Spleen (tissue), 11 donors: ENCODE measurements around the gene PRKCE. TPM values are rescaled to one million over a fixed set of nuclear protein-coding genes. Genes with fewer than 3 reads are reported as not detected.

ENCODE experiments used
- DNase-seq: peaks from one replicate; pipeline ENCODE4 v3.0.0-alpha.2; 2020
- H3K27ac ChIP-seq, 8 donors: fragments of 200-600 bp; sonication (generic) in 7 of 8; 1 replicate in 4 of 8; 2 replicates in 4 of 8; pipeline versions ENCODE4 v1.5.0 to v1.8.0; 2016 to 2021; ENCODE audit warnings: inconsistent platforms in 4 of 8, mild to moderate bottlenecking in 4 of 8, moderate library complexity in 1 of 8
- H3K27me3 ChIP-seq, 7 donors: fragments of 200-600 bp; sonication (generic) in 6 of 7; replicated peaks in 1 of 7; 1 replicate in 4 of 7; 2 replicates in 3 of 7; pipeline versions ENCODE4 v1.5.0 to v1.8.0; 2016 to 2021; ENCODE audit warnings: inconsistent platforms in 3 of 7, mild to moderate bottlenecking in 1 of 7
- H3K36me3 ChIP-seq, 6 donors: fragments of 200-600 bp; sonication (generic) in 5 of 6; 1 replicate in 4 of 6; 2 replicates in 2 of 6; pipeline versions ENCODE4 v1.5.0 to v1.8.0; 2016 to 2021; ENCODE audit warnings: inconsistent platforms in 2 of 6
- H3K4me1 ChIP-seq, 6 donors: fragments of 200-600 bp; sonication (generic) in 5 of 6; 1 replicate in 3 of 6; 2 replicates in 3 of 6; pipeline versions ENCODE4 v1.5.0 to v1.8.0; 2016 to 2021; ENCODE audit warnings: inconsistent platforms in 3 of 6
- H3K4me3 ChIP-seq, 8 donors: fragments of 200-600 bp; sonication (generic) in 7 of 8; 1 replicate in 4 of 8; 2 replicates in 4 of 8; pipeline versions ENCODE4 v1.5.0 to v1.8.0; 2016 to 2021; ENCODE audit warnings: inconsistent platforms in 4 of 8, mild to moderate bottlenecking in 4 of 8, moderate library complexity in 2 of 8
- H3K9me3 ChIP-seq, 8 donors: fragments of 200-600 bp; sonication (generic) in 7 of 8; 1 replicate in 4 of 8; 2 replicates in 4 of 8; pipeline versions ENCODE4 v1.5.0 to v1.8.0; 2016 to 2021; ENCODE audit warnings: inconsistent platforms in 4 of 8
- POLR2A ChIP-seq, 3 donors: fragments of 450-650 bp; IDR thresholded peaks; one replicate each; pipeline ENCODE4 v1.5.1; 2017; ENCODE audit warnings: antibody characterized with exemption in 3 of 3, mild to moderate bottlenecking in 1 of 3
- POLR2AphosphoS5 ChIP-seq, 3 donors: sonication (generic); formaldehyde crosslinking; IDR thresholded peaks; one replicate each; pipeline ENCODE4 v1.5.1; 2017; ENCODE audit warnings: antibody characterized with exemption in 3 of 3
- WGBS, 5 donors: extraction: QIAGEN DNeasy Blood & Tissue Kit in 3 of 5; methylation state at CpG; one replicate each; pipeline versions ENCODE4 v1.1.5 to v1.1.7; 2013 to 2018; 5-methylcytosine and 5-hydroxymethylcytosine counted together
- intact Hi-C: fragments of 100-400 bp; cut with DNase I; formaldehyde crosslinking; loops from one replicate; pipeline ENCODE4 v1.15.0; 2023; ENCODE audit warnings: low total_unique reads
- polyA plus RNA-seq, 3 donors: library from polyadenylated mRNA; stranded (reverse); fragments of 200-250 nt; gene quantifications; one replicate each; pipeline ENCODE4 v1.2.1, GENCODE V29; 2013
- total RNA-seq, 7 donors: library from RNA; depleted of rRNA in 3 of 7; stranded (reverse); fragments of >200 nt in 3 of 7; fragmentation: NEBNext Ultra II Directional in 4 of 7; extraction: Animal tissue kit (Norgen Biotek cat#: 25700) in 4 of 7; gene quantifications; one replicate each; pipeline versions ENCODE4 v1.1.0 to v1.2.1, GENCODE V29; 2016 to 2021
- TF ChIP-seq, protein P1 (sequence below), 11 experiments: fragments of 200-600 bp in 7 of 11; fragments of 450-650 bp in 4 of 11; sonication (generic) in 4 of 11; IDR thresholded peaks in 8 of 11; conservative IDR thresholded peaks in 3 of 11; 1 replicate in 7 of 11; 2 replicates in 4 of 11; pipeline versions ENCODE4 v1.4.0 to v1.8.0; 2016 to 2021; ENCODE audit warnings: antibody characterized with exemption in 11 of 11, inconsistent platforms in 4 of 11, mild to moderate bottlenecking in 1 of 11
- donor health status: healthy with polysubstance abuse.
- donor health status: DM: no; HTN: no; CAD: no; lungs with moderate emphysema.
- donor health status: DM: no; HTN: no; CAD: no.
- donor health status: Bipolar disorder and iron deficiency.
- donor health status: healthy.
- donor health status: DM: no; HTN: no; CAD: no.
- donor health status: DM: yes; HTN: yes; CAD: no.

PRKCE gene
- total and polyA plus RNA-seq, 10 donors, result 2.5 to 43.6 (median 18.8) TPM

DNA sequence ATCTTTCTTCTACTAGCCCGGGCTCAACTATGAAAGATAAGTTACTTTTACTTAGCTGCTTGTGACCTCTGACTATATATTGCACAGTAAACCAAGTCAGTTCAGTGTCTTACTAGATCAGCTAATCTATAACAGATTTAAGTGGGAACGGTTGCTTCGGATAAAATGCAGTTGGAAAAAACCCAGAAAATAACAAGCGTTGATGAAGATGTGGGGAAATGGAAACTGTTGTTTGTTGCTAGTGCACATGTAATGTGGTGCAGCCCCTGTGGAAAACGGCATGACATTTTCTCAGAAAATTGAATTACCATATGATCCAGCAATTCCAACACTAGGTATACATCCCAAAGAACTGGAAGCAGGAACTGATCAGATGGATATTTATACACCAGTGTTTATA lies 248.5 kb downstream of the PRKCE start:
- H3K27me3 ChIP-seq, result no peaks in the 10 kb centered on the region
- H3K9me3 ChIP-seq, result no peaks in the 10 kb centered on the region
- no peak overlapping the region for H3K4me3 ChIP-seq
- no peak for TF ChIP-seq POLR2A (IDR thresholded peaks at IDR 0.05)
- TF ChIP-seq POLR2AphosphoS5 (IDR thresholded peaks at IDR 0.05), result no peak
- TF ChIP-seq, protein P1, sequence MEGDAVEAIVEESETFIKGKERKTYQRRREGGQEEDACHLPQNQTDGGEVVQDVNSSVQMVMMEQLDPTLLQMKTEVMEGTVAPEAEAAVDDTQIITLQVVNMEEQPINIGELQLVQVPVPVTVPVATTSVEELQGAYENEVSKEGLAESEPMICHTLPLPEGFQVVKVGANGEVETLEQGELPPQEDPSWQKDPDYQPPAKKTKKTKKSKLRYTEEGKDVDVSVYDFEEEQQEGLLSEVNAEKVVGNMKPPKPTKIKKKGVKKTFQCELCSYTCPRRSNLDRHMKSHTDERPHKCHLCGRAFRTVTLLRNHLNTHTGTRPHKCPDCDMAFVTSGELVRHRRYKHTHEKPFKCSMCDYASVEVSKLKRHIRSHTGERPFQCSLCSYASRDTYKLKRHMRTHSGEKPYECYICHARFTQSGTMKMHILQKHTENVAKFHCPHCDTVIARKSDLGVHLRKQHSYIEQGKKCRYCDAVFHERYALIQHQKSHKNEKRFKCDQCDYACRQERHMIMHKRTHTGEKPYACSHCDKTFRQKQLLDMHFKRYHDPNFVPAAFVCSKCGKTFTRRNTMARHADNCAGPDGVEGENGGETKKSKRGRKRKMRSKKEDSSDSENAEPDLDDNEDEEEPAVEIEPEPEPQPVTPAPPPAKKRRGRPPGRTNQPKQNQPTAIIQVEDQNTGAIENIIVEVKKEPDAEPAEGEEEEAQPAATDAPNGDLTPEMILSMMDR (IDR thresholded peaks at IDR 0.05 in 8 of 11, conservative IDR thresholded peaks at IDR 0.05 in 3 of 11), result no peak
- no peaks in the 10 kb centered on the region for H3K36me3 ChIP-seq
- intact Hi-C loops, result no loop called here
- no peak overlapping the region for H3K27ac ChIP-seq
- H3K4me1 ChIP-seq, result peaks cover 0 to 39% (median 10%) of the 10 kb centered on the region in 6 donors
- DNase-seq, result no peak
- WGBS, 5 donors, result 95 to 98% (median 96%) methylated on average over 5 of the region's 5 CpGs

DNA sequence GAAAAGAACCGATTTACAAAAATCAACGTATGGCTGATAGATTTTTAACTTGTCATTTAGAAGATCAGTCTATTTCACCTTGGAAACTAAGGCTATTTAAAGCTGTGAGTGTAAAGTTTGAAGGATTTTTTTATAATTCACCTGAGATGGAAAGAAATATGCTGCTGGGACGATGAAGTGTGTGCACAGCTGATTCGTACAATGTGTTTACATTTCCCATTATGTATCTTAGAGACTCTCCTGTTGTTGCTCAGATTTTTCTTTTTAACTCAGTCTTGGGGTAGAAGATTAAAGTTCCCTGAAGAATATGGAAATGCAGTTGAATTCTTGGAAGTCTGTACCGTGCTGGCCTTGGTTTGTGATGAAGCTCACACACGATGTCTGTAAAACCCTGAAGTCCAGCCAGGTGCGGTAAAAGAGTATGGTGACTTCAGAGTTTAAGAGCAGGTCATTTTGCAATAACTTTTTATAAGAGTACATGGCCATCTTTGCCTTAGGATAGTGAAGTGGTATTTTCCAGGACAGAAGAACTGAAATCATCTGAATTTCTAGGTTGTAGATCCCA lies 250.1 kb downstream of the PRKCE start:
- 94 to 97% (median 95%) methylated on average over 7 of the region's 7 CpGs for WGBS, 5 donors

DNA sequence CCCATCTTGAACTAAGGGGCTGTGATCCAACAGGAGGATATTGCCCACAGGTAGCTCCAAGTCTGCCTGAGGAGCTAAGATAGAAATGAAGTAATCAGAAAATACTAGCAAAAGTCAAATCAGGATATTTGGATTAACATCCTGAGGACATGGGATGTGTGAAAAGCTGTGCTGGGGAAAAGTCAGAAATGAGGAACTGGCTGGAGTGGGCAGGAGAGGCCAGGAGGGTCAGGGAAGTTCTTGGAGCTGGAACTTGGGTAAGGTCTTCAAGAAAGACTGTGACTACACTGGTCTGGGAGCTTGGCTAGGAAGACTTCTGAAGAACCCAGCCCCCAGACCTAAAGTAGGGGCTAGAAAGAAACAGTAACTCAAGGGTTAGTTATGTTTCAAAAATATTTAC lies 250.9 kb downstream of the PRKCE start:
- Histone ChIP-seq H3K4me1 (peaks cover 0 to 15% (median 5%) of the 10 kb centered on the region in 6 donors), H3K9me3 (no peaks in the 10 kb centered on the region), H3K36me3 (no peaks in the 10 kb centered on the region), H3K27ac (no peak overlapping the region), H3K4me3 (no peak overlapping the region), H3K27me3 (no peaks in the 10 kb centered on the region)
- intact Hi-C loops, result no loop called here
- TF ChIP-seq POLR2AphosphoS5 (IDR thresholded peaks at IDR 0.05), result no peak
- TF ChIP-seq, protein P1 (IDR thresholded peaks at IDR 0.05 in 8 of 11, conservative IDR thresholded peaks at IDR 0.05 in 3 of 11), result no peak
- no peak for TF ChIP-seq POLR2A (IDR thresholded peaks at IDR 0.05)
- DNase-seq, result no peak

More for the DNA sequence above, 250.1 kb downstream of the PRKCE start:
- no peaks in the 10 kb centered on the region for H3K9me3 ChIP-seq
- intact Hi-C loops, result no loop called here
- no peak overlapping the region for H3K4me3 ChIP-seq
- no peaks in the 10 kb centered on the region for H3K27me3 ChIP-seq
- TF ChIP-seq, protein P1 (IDR thresholded peaks at IDR 0.05 in 8 of 11, conservative IDR thresholded peaks at IDR 0.05 in 3 of 11), result no peak
- TF ChIP-seq POLR2AphosphoS5 (IDR thresholded peaks at IDR 0.05), result no peak
- TF ChIP-seq POLR2A (IDR thresholded peaks at IDR 0.05), result no peak
- H3K27ac ChIP-seq, result no peak overlapping the region
- H3K4me1 ChIP-seq, result peaks cover 0 to 23% (median 7%) of the 10 kb centered on the region in 6 donors
- DNase-seq, result no peak
- H3K36me3 ChIP-seq, result no peaks in the 10 kb centered on the region

DNA sequence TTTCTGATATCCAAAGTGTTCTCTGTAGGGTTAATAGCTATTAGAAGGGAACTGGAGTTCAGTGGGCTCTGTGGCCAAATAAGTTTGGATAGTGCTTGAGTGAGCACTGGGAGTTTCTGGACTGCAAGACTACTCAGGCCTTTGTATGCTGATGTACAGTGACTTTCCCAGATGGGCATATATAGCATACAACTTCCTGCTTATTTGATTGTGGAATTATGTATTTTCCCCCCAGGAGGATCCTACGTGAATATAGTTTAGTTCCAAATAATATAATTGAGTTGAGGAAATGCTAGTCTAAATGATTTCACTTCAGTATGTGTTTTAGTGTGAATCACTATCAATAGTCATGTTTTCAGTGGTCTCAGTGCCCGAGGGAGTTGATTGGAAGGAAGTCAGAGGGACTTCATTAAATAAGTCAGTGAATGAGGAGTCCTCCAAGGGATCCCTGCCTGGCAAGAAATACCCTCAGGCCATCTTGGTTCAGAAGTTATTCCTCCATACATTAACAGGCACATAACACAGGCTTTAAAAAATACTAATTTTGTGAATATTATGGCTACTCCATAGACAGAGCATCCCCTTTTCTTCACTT lies 251.4 kb downstream of the PRKCE start:
- no peaks in the 10 kb centered on the region for H3K27me3 ChIP-seq
- TF ChIP-seq POLR2AphosphoS5 (IDR thresholded peaks at IDR 0.05) (no peak), POLR2A (IDR thresholded peaks at IDR 0.05) (no peak)
- TF ChIP-seq, protein P1 (IDR thresholded peaks at IDR 0.05 in 8 of 11, conservative IDR thresholded peaks at IDR 0.05 in 3 of 11), result no peak
- H3K4me1 ChIP-seq, result peaks cover 0 to 10% (median 1%) of the 10 kb centered on the region in 6 donors
- H3K4me3 ChIP-seq, result no peak overlapping the region
- no peak for DNase-seq
- no peaks in the 10 kb centered on the region for H3K9me3 ChIP-seq
- WGBS, 5 donors, result 84 to 94% (median 90%) methylated on average over 2 of the region's 2 CpGs
- H3K27ac ChIP-seq, result no peak overlapping the region
- no peaks in the 10 kb centered on the region for H3K36me3 ChIP-seq
- intact Hi-C loops, result no loop called here
